NOMO-1 (cell line): ENCODE measurements around the gene GNB1L.
"Not testable (repeated sequence)": the region's sequence is repeated elsewhere in the genome, so short reads cannot be mapped to it uniquely, and the experiment has no call there.

Experiments used
- DNase-seq, 2 experiments: peaks; one replicate each; lab custom pipeline; 2025; ENCODE audit not compliant: unreplicated experiment in 2 of 2; lab: John Stamatoyannopoulos, UW

GNB1L gene

DNA sequence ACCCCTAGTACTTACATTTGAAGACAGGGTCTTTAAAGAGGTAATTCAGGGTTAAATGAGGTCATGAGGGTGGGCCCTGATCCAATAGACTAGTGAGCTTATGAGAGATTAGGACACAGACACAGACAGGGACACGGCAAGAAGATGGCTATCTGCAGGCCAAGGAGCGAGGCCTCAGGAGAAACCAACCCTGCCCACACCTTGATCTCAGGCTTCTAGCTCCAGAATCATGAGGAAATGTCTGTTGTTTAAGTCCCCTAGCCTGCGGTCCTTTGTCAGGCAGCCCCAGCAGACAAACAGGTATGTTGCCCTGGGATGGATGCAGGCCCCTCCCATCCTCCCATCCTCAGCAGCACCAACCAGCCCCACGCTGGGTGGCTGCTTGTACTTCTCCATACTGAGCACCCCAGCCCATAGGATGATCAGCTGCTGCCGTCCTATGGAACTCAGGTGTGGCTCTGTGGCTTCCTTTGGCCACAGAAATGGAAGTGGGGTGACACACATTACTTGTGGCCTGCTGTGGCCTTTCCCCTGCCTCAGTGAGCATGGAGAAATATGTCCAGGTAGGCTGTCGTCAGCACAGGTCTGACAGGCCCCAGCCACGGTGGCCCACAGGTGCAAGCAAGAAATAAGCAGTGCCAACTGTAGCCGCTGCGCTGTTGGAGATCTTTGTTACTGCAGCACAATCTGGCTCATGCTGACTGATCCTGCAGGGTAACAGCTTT lies 7.9 kb downstream of the GNB1L start:
- DNase-seq, result no peak

DNA sequence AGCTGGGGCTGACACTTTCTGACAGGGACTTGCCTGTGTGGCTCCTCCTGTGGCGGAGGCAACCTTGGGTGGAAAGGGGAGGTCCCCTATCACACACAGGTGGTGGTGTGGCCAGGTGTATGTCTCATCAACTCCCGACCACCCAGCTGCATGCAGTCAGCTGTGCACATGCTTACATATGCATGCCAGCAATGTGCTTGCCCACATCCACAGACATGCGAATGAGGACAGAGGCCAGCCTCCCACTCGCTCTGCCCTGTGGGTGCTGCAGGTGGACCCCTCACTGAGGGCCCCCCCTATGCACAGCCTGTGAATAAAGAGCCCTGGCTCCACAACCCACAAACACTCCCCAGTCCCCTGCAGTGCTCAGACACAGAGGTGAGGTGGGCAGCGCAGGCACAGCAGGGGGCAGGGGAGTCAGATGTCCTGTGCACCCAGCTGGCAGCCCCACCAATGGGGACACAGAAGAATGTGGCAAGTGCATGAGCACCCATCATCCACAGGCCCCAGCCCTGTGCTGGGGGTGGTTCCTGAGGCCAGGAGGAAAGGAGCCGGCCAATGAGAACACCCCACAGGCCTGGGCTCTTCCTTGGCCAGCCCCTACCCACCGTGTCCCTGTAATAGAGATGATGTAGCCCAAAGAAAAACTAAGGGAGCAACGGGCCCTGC lies 9.5 kb downstream of the GNB1L start:
- no peak for DNase-seq

DNA sequence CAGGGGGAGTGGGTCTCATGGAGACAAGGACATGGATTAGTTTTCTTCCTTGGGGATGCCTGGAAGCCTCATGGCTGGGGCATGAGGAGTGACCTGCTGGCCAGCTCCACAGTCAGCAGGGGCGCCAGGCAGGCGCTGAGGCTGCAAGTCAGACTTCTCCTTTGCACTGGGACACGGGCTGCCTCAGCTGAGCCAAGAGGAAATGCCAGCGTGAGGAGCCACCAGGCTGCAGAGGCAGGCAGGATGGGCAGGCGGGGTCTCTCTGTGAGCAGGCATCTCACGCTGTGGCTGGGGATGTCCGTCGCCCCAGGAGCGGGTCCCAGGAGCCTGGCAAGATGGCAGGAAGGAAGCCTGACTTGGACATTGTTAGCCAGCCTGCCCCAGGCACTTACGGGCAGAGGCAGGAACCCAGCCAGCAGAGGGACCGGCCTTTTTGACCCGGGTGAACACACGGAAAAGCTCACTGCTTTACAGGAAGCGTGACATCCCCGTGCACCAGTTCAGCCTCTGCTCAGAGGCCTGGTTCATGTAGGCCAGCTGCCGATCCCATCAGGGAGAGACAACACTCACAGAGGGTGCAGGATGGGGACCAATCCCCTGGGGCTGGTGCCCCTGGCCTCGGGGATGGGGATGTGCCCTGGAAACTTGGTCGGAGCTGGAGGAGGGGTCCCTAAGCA lies 10.2 kb downstream of the GNB1L start:
- DNase-seq, result no peak

DNA sequence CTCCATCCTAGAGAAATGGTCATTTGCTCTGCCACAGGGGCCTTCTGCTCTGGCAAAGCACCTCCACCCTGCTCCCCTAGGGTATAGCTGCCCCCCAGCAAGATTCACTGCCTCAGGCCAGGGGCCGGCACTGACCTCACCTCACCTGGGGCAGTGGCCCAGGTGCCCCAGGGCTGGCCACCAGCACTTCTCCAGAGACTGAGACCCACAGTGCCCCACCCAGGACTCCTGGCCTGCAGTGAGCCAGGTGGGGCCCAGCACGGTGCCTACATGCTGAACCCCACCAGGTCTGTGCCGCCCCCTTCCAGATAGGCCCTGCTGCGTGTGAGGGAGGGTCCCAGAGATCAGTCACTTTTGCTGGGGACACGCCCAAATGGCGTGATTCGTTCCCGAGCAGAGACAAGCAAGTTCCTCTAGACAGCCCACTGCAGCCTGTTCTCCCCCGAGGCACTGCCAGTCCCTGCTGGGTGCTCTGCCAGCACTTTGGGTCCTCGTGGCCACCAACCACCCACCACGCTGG lies 10.8 kb downstream of the GNB1L start:
- DNase-seq, result no peak

DNA sequence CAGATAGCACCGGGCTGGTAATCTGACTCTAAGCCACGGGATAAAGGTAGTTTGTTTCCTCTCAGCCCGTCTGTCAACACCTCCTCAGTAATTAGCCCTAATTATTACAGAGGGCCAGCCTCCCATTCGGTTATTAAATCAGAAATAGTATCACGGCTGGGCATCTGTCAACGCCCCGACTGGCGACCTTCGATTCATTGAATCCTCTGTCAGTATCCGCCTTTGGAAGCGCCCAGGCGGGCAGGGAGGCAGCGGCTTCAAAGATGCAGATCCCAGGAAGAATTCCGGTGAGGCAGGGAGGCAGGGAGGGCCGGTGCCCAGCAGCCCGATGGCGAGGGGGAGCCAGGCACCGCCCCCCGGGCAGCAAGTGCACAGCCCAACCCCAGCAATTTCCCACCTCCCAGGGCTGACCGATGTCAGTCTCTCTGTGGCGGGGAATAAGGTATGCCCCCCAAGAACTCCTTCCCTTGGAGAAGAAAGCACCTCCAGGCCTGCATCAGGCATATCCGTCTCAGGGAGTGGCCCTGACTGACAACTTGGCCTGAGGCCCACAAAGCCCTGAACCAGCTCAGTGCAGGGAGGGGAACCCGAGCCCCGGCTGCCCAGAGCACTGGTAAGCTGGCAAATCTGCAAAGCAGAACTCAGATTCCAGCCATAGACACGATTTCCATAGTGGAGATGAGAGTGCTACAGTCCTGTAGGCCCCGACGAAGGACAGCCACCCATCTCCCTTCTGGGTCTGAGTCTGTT lies 11.4 kb downstream of the GNB1L start:
- no peak for DNase-seq

DNA sequence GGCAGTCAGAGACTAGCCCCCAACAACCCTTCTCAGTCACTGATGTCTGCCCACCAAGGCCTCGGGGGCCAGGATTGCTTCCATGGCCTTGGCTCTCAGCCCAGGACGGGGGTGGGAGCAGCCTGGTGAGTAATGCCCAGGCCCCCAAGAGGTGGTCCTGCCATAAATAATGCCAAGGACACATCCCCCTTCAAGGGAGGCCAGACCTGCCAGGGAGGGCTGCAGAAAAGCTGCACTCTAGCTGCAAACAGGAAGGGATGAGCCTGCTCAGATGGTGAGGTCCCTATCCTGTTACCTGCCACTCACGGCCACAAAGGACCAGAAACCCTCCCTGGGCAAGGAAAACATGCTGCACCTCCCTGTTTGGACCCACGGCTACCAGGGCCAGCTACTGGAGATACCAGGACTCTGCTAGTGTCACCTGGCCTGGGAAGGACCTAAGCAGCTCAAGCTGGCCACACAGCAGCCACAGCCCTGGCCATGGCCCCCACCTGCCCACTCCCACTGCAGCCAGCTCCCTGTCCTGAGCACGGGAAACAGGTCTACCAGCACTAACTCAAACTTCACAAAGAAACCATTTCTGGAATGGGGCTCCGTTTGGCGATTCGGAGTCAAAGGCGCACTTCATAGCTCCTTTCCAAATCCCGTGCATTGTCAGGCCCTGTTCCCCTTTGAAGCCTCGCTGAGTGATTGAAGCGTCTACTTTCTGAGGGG lies 12.1 kb downstream of the GNB1L start:
- DNase-seq, result no peak

DNA sequence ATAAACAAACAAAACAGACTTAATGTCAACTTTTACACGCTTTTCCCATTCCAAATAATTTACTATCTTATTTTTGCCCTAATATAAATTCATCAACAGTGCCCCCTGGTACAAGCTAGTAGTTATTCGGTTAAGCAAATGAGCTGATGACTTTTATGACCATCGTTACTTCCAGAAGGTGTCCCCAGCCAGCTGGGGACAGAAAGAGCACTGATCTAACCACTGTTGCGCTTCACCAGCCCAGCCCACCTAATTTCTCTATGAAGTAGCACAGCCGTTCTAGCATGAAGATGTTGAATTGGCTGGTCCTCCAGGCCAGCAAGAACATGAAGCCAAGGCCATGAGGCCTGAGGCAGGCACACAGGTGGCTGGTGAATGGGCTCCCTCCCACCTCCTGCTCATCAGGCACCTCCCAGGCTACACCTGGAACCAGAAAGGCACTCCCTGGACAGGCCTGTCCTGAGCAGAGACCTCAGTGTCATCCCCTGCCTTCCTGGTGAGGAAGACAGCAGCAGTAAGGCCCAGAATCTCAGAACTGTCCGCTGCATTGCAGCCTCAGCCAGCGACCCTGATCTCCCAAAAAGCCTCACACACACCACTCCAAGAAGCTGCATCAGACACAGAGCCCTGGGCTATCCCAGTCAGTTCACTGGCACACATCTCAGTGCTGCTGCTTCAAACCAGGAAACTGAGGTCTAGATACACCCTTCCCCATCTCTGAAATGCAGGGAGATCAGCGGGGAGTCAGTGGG lies 12.9 kb downstream of the GNB1L start:
- DNase-seq, result no peak

DNA sequence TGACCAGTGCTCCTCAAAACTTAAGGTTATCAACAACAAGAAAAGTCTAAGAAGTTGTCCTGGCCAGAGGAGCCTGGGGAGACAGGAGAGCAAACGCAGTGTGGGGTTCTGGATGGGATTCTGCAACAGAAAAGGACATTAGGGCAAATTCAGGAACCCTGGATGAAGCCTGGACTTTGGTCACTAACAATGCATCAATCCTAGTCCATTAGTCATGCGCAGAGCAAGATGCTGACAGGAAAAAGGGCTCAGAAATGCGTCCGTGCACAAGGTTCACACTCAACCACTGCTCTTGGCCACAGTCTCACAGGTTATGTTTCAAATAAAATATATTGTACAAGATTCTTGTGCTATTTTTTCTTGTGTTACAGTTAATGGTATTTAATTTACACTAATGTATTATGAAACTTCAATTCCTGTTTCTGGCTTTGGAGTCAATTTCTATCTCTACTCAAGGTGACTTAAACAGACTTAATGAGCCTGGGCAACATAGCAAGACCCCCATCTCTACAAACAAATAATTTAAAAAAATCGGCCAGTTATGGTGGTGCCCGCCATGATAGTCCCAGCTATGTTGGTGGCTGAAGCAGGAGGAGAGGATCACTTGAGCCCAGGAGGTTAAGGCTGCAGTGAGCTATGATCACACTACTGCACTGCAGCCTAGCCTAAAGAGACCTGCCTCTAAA lies 13.6 kb downstream of the GNB1L start:
- no peak for DNase-seq

DNA sequence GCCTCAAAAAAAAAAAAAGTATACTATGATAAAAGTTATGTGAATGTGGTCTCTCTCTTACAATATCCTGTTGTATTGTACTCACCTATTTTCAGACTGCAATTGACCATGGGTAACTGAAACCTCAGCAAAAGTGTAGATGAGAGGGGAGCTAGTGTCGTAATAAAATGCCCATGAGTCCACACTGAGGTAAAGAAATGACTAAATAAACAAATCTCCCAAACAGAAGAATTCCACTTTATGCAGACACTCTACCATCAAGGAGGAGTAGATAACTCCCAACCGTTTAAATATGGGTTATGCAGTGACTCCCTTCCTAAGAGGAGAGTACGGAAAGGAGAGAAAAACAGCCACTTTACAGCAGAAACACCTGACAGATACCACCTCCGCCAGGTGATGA lies 14.6 kb downstream of the GNB1L start:
- no peak for DNase-seq

DNA sequence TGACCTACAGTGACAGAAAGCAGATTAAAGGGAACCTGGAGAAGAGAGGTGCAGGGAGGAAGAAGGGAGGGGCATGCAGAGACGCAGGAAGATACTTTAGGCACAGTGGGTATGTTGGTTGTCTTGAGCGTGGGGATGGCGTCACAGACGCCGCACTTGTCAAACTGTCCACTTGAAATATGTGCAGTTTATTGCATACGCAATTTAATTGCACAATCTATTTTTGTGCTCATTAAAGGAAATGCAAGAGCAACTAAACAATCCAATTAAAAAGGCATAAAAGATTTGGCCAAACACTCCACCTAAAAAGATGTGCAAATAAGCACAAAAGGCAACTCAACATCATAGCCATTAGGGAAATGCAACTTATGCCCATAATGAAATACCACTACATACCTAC lies 16.8 kb downstream of the GNB1L start:
- no peak for DNase-seq

DNA sequence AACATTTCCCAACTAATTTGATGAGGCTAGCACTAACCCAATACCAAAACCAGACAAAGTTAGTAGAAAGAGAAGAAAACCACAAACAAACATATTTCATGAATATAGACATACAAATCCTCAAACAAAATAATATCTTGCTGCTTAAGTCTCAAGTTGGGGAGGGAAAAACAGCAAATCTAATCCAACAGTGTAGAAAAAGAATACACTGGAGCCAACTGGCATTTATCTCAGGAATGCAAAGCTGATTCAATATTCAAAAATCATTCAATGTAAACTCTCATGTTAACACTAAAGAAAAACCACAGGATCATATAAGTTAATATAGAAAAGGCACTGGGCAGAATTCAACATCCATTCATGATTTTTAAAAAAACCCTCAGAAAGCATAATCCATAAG lies 18.2 kb downstream of the GNB1L start:
- no peak for DNase-seq

DNA sequence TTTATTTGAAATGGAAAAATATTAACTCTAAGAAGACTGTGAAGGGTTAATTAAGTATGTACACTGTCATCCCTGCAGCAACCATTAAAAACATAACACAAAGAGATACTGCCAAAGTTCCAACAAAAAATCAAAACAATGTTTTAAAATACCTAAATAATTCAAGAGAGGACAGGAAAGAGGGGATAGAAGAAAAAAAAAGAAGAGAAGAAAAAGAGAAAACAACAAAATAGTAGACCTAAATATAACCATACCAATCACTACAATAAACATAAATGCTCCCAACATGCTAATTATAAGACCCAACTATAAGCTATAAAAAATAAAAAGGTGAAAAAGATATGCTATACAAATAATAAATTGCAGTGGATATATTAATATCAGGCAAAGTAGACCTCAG lies 20.1 kb downstream of the GNB1L start:
- no peak for DNase-seq

DNA sequence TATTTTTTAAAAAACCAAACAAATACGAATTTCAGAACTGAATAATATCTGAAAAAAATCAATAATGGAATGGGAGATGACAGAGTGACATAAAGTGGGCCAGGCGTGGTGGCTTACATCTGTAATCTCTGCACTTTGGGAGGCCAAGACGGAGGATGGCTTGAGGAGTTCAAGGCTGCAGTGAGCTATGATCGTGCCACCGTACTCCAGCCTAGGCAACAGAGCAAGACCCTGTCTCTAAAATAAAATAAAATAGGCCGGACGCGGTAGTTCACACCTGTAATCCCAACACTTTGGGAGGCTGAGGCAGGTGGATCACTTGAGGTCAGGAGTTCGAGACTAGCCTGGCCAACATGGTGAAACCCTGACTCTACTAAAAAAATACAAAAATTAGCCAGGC lies 21.3 kb downstream of the GNB1L start:
- not testable (repeated sequence) for DNase-seq

DNA sequence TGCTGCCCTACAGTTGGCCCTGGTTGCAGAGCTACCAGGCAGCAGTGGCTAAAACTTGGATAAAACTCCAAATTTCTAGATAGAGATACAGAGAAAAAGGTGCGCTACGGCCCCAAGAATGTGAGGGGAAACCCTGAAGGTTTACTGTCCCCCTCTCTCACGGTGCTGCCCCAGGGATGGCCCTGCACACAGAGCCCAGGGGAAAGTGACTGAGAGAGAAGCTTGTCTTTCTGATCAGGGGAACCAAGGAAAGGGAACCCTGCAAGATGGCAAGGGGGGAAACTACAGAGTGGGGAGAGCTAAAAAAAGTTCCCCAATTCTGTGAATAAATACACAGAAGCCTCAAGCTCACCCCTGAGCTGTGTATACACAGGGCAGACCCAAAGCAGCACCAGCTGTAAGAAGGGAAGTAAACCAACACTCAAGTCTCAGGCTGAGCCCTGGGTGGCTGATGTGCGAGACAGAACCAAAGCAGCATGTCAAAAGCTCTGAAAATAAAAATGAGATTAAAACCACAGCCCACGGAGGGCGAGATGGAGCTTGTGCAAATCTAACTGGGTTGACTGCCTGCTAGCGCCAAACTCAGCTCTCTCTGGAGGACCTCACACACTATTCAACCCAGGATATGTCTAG lies 22.1 kb downstream of the GNB1L start:
- no peak for DNase-seq

DNA sequence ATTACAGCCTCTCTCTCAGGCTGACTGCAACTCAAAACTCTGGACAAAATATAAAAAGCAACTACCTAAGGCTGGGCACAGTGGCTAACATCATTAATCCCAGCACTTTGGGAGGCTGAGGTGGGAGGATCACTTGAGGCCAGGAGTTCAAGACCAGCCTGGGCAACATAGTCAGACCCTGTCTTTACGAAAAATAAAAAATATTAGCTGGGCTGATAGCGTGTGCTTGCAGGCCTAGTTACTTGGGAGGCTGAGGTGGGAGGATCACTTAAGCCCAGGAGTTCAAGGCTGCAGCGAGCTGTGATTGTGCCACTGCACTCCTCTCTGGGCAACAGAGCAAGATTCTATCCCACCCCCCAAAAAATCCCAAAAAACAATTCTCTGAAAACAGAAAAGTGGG lies 22.7 kb downstream of the GNB1L start:
- DNase-seq, result not testable (repeated sequence)

DNA sequence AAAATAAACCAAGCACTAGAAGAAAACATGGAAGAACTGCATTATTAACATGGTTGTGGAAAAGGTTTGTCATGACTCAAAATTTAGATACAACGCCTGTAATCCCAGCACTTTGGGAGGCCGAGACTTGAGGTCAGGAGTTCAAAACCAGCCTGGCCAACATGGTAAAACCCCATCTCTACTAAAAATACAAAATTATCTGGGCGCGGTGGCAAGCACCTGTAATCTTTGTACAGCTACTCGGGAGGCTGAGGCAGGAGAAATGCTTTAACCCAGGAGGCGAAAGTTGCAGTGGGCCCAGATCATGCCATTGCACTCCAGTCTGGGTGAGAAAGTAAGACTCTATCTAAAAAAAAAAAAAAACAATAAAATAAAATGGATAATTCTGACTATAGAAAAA lies 23.7 kb downstream of the GNB1L start:
- no peak for DNase-seq

DNA sequence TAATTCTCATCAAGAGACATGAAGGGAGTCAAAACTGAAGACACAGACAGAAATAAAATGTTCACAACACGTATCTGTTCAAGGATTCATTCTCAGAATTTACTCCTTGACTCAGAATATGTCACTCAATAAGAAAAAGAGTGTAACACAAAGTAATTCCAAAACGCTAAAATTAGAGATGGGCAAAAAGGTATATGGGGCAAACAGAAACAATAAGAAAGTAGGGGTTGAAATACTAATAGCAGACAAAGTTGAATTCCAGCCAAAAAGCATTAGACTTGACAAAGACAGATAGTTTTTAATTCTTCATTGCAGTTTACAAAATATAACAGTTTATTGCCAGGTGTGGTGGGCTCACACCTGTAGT lies 26.7 kb downstream of the GNB1L start:
- DNase-seq, result no peak

DNA sequence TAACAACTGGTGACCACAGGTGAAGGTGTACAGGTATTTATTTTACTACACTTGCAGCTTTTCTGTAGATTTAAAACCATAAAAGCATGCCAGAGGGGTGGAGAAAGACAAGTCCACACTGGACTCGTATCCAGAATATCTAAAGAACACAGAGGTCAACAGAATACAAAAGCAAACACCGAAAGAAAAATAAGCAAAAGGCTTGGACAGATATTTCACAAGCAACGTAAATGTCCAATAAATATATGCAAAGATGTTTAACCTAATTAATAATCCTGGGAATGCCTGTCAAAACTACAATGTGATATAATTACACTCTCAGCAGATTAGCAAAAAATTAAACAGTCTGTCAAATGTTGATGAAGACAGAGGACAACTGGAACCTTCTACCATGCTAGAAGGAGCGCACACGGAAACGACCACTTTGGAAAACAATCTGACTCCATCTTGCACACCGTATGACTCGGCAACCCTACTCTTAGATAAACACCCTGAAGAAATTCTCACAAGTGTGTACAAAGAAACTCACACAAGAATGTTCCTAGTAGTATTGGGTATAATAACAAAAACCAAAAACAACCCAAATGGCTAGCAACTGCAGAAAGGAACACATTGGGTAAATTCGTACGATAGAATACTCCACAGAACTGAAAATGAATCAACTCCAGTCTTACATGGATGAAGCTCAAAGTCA lies 27.2 kb downstream of the GNB1L start:
- DNase-seq, result no peak
